ENCODE results near the gene CIB1.

CIB1 gene

GRCh38 chr15:90225047-90225446, 8.7 kb downstream of the CIB1 start:
- H3K9me3 ChIP-seq (ENCODE audit: insufficient read depth, low read depth, low read length), result no peaks in the 10 kb centered on the region
- no peaks in the 10 kb centered on the region for H3K27me3 ChIP-seq (ENCODE audit: insufficient read depth, low read length)
- no peaks in the 10 kb centered on the region for H3K4me1 ChIP-seq (ENCODE audit: insufficient read depth, low read length)
- H3K36me3 ChIP-seq (ENCODE audit: insufficient read depth, low read depth, low read length), result peaks cover 71% of the 10 kb centered on the region
- H3K4me3 ChIP-seq (ENCODE audit: low read length), result no peak overlapping the region
- no peak overlapping the region for H3K9ac ChIP-seq (ENCODE audit: low read depth, low read length)
- no peak overlapping the region for H3K27ac ChIP-seq (ENCODE audit: low read length)

- Histone ChIP-seq H3K9me3 (ENCODE audit: insufficient read depth, low read depth, low read length) (no peaks in the 10 kb centered on the region), H3K4me1 (ENCODE audit: insufficient read depth, low read length) (no peaks in the 10 kb centered on the region), H3K4me3 (ENCODE audit: low read length) (no peak overlapping the region), H3K36me3 (ENCODE audit: insufficient read depth, low read depth, low read length) (peaks cover 57% of the 10 kb centered on the region), H3K27me3 (ENCODE audit: insufficient read depth, low read length) (no peaks in the 10 kb centered on the region), H3K9ac (ENCODE audit: low read depth, low read length) (no peak overlapping the region), H3K27ac (ENCODE audit: low read length) (no peak overlapping the region)
Measured at GRCh38 chr15:90223441-90224165, 10.1 kb downstream of the CIB1 start.

- H3K27me3 ChIP-seq (ENCODE audit: insufficient read depth, low read length), result no peaks in the 10 kb centered on the region
- H3K9me3 ChIP-seq (ENCODE audit: insufficient read depth, low read depth, low read length), result no peaks in the 10 kb centered on the region
- H3K4me3 ChIP-seq (ENCODE audit: low read length), result no peak overlapping the region
- no peak overlapping the region for H3K27ac ChIP-seq (ENCODE audit: low read length)
- H3K36me3 ChIP-seq (ENCODE audit: insufficient read depth, low read depth, low read length), result peaks cover 54% of the 10 kb centered on the region
- H3K9ac ChIP-seq (ENCODE audit: low read depth, low read length), result no peak overlapping the region
- H3K4me1 ChIP-seq (ENCODE audit: insufficient read depth, low read length), result no peaks in the 10 kb centered on the region
Measured at GRCh38 chr15:90222547-90222946, 11.2 kb downstream of the CIB1 start.

- H3K4me1 ChIP-seq (ENCODE audit: insufficient read depth, low read length), result no peaks in the 10 kb centered on the region
- H3K27ac ChIP-seq (ENCODE audit: low read length), result no peak overlapping the region
- no peak overlapping the region for H3K4me3 ChIP-seq (ENCODE audit: low read length)
- H3K9ac ChIP-seq (ENCODE audit: low read depth, low read length), result no peak overlapping the region; the same call in 1 of the 2 replicates
- H3K36me3 ChIP-seq (ENCODE audit: insufficient read depth, low read depth, low read length), result peaks cover 50% of the 10 kb centered on the region
- no peaks in the 10 kb centered on the region for H3K9me3 ChIP-seq (ENCODE audit: insufficient read depth, low read depth, low read length)
- no peaks in the 10 kb centered on the region for H3K27me3 ChIP-seq (ENCODE audit: insufficient read depth, low read length)
Measured at GRCh38 chr15:90221246-90221900, 12.4 kb downstream of the CIB1 start.

- H3K9me3 ChIP-seq (ENCODE audit: insufficient read depth, low read depth, low read length), result no peaks in the 10 kb centered on the region
- peaks cover 32% of the 10 kb centered on the region for H3K36me3 ChIP-seq (ENCODE audit: insufficient read depth, low read depth, low read length)
- no peaks in the 10 kb centered on the region for H3K4me1 ChIP-seq (ENCODE audit: insufficient read depth, low read length)
- no peak overlapping the region for H3K4me3 ChIP-seq (ENCODE audit: low read length)
- H3K9ac ChIP-seq (ENCODE audit: low read depth, low read length), result no peak overlapping the region
- no peak overlapping the region for H3K27ac ChIP-seq (ENCODE audit: low read length)
- no peaks in the 10 kb centered on the region for H3K27me3 ChIP-seq (ENCODE audit: insufficient read depth, low read length)
Measured at GRCh38 chr15:90219421-90220141, 14.2 kb downstream of the CIB1 start.

GRCh38 chr15:90217671-90218394, 15.9 kb downstream of the CIB1 start:
- Histone ChIP-seq H3K36me3 (ENCODE audit: insufficient read depth, low read depth, low read length) (peaks cover 21% of the 10 kb centered on the region), H3K9me3 (ENCODE audit: insufficient read depth, low read depth, low read length) (no peaks in the 10 kb centered on the region), H3K4me3 (ENCODE audit: low read length) (no peak overlapping the region), H3K27ac (ENCODE audit: low read length) (no peak overlapping the region), H3K4me1 (ENCODE audit: insufficient read depth, low read length) (no peaks in the 10 kb centered on the region), H3K9ac (ENCODE audit: low read depth, low read length) (no peak overlapping the region; the same call in 1 of the 2 replicates), H3K27me3 (ENCODE audit: insufficient read depth, low read length) (no peaks in the 10 kb centered on the region)

- Histone ChIP-seq H3K27ac (ENCODE audit: low read length) (no peak overlapping the region), H3K4me3 (ENCODE audit: low read length) (no peak overlapping the region), H3K27me3 (ENCODE audit: insufficient read depth, low read length) (no peaks in the 10 kb centered on the region), H3K9ac (ENCODE audit: low read depth, low read length) (no peak overlapping the region), H3K4me1 (ENCODE audit: insufficient read depth, low read length) (no peaks in the 10 kb centered on the region), H3K36me3 (ENCODE audit: insufficient read depth, low read depth, low read length) (peaks cover 18% of the 10 kb centered on the region), H3K9me3 (ENCODE audit: insufficient read depth, low read depth, low read length) (no peaks in the 10 kb centered on the region)
Measured at GRCh38 chr15:90214553-90215196, 19.1 kb downstream of the CIB1 start.

GRCh38 chr15:90213818-90214204, 19.9 kb downstream of the CIB1 start:
- Histone ChIP-seq H3K9me3 (ENCODE audit: insufficient read depth, low read depth, low read length) (no peaks in the 10 kb centered on the region), H3K9ac (ENCODE audit: low read depth, low read length) (no peak overlapping the region), H3K36me3 (ENCODE audit: insufficient read depth, low read depth, low read length) (peaks cover 18% of the 10 kb centered on the region), H3K27me3 (ENCODE audit: insufficient read depth, low read length) (no peaks in the 10 kb centered on the region), H3K27ac (ENCODE audit: low read length) (no peak overlapping the region), H3K4me3 (ENCODE audit: low read length) (no peak overlapping the region), H3K4me1 (ENCODE audit: insufficient read depth, low read length) (no peaks in the 10 kb centered on the region)

GRCh38 chr15:90213122-90213817, 20.5 kb downstream of the CIB1 start:
- Histone ChIP-seq H3K36me3 (ENCODE audit: insufficient read depth, low read depth, low read length) (peaks cover 17% of the 10 kb centered on the region), H3K27me3 (ENCODE audit: insufficient read depth, low read length) (no peaks in the 10 kb centered on the region), H3K4me3 (ENCODE audit: low read length) (no peak overlapping the region), H3K9me3 (ENCODE audit: insufficient read depth, low read depth, low read length) (no peaks in the 10 kb centered on the region), H3K9ac (ENCODE audit: low read depth, low read length) (no peak overlapping the region), H3K27ac (ENCODE audit: low read length) (no peak overlapping the region), H3K4me1 (ENCODE audit: insufficient read depth, low read length) (no peaks in the 10 kb centered on the region)

GRCh38 chr15:90212221-90213098, 21.3 kb downstream of the CIB1 start:
- H3K9ac ChIP-seq (ENCODE audit: low read depth, low read length), result no peak overlapping the region
- no peak overlapping the region for H3K27ac ChIP-seq (ENCODE audit: low read length)
- H3K27me3 ChIP-seq (ENCODE audit: insufficient read depth, low read length), result no peaks in the 10 kb centered on the region
- H3K36me3 ChIP-seq (ENCODE audit: insufficient read depth, low read depth, low read length), result peaks cover 9% of the 10 kb centered on the region
- no peaks in the 10 kb centered on the region for H3K9me3 ChIP-seq (ENCODE audit: insufficient read depth, low read depth, low read length)
- no peaks in the 10 kb centered on the region for H3K4me1 ChIP-seq (ENCODE audit: insufficient read depth, low read length)
- H3K4me3 ChIP-seq (ENCODE audit: low read length), result no peak overlapping the region
